ENCODE results near the gene METTL27.
"Not testable (repeated sequence)": the region's sequence is repeated elsewhere in the genome, so short reads cannot be mapped to it uniquely, and the experiment has no call there.

Gene METTL27

GRCh38 chr7:73869011-73869798 is 26.9 kb upstream of the METTL27 start:
- no peak for DNase-seq

GRCh38 chr7:73866446-73866767 is 24.1 kb upstream of the METTL27 start:
- DNase-seq, result no peak

- peak; percentile 44 for DNase-seq
Observed at GRCh38 chr7:73865738-73866445, 23.6 kb upstream of the METTL27 start.

- no peak for DNase-seq
Observed at GRCh38 chr7:73864981-73865711, 22.8 kb upstream of the METTL27 start.

GRCh38 chr7:73861305-73861704 is 19.0 kb upstream of the METTL27 start:
- DNase-seq, result no peak

- DNase-seq, result no peak
Observed at GRCh38 chr7:73860859-73861258, 18.5 kb upstream of the METTL27 start, which contains the start of gene TMEM270. TMEM270 (plus strand) TSS chr7:73861159; CDS start chr7:73861195, 36 bp downstream.

GRCh38 chr7:73858807-73859206 is 16.5 kb upstream of the METTL27 start:
- DNase-seq, result no peak

- no peak for DNase-seq
Observed at GRCh38 chr7:73856941-73857340, 14.6 kb upstream of the METTL27 start.

- no peak for DNase-seq
Observed at GRCh38 chr7:73852500-73852899, 10.2 kb upstream of the METTL27 start.

GRCh38 chr7:73851410-73852338 is 9.4 kb upstream of the METTL27 start:
- no peak for DNase-seq

- no peak for DNase-seq
Observed at GRCh38 chr7:73850781-73851207, 8.5 kb upstream of the METTL27 start.

GRCh38 chr7:73847941-73848723 is 5.8 kb upstream of the METTL27 start:
- DNase-seq, result no peak

- not testable (repeated sequence) for DNase-seq
Observed at GRCh38 chr7:73845701-73846195, 3.4 kb upstream of the METTL27 start.

- DNase-seq, result no peak
Observed at GRCh38 chr7:73844848-73845460, 2.6 kb upstream of the METTL27 start.

GRCh38 chr7:73844131-73844547 is 1.8 kb upstream of the METTL27 start:
- DNase-seq, result no peak

- DNase-seq, result no peak
Observed at GRCh38 chr7:73841689-73842066, 638 bp downstream of the METTL27 start.

GRCh38 chr7:73840715-73841379 is 1.5 kb downstream of the METTL27 start:
- DNase-seq, result no peak

GRCh38 chr7:73839743-73840714 is 2.3 kb downstream of the METTL27 start:
- no peak for DNase-seq

GRCh38 chr7:73839290-73839689 is 3.0 kb downstream of the METTL27 start:
- DNase-seq, result no peak
